Central memory CD4-positive, alpha-beta T cell (primary cell): Measurements from ENCODE around the gene NEDD9.
A peak's percentile ranks its signal among the peaks of the same experiment; 100 is the strongest.

Source experiments
- DNase-seq: peaks from one replicate; pipeline ENCODE4 v3.0.0; 2022
- total RNA-seq, 3 experiments: gene quantifications; one replicate each; lab custom pipeline; 2026; lab: John Stamatoyannopoulos, UW

Gene NEDD9, protein sequence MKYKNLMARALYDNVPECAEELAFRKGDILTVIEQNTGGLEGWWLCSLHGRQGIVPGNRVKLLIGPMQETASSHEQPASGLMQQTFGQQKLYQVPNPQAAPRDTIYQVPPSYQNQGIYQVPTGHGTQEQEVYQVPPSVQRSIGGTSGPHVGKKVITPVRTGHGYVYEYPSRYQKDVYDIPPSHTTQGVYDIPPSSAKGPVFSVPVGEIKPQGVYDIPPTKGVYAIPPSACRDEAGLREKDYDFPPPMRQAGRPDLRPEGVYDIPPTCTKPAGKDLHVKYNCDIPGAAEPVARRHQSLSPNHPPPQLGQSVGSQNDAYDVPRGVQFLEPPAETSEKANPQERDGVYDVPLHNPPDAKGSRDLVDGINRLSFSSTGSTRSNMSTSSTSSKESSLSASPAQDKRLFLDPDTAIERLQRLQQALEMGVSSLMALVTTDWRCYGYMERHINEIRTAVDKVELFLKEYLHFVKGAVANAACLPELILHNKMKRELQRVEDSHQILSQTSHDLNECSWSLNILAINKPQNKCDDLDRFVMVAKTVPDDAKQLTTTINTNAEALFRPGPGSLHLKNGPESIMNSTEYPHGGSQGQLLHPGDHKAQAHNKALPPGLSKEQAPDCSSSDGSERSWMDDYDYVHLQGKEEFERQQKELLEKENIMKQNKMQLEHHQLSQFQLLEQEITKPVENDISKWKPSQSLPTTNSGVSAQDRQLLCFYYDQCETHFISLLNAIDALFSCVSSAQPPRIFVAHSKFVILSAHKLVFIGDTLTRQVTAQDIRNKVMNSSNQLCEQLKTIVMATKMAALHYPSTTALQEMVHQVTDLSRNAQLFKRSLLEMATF
- 42.1 to 65.5 (median 50.0) reads per million in 3 experiments for total RNA-seq

DNA sequence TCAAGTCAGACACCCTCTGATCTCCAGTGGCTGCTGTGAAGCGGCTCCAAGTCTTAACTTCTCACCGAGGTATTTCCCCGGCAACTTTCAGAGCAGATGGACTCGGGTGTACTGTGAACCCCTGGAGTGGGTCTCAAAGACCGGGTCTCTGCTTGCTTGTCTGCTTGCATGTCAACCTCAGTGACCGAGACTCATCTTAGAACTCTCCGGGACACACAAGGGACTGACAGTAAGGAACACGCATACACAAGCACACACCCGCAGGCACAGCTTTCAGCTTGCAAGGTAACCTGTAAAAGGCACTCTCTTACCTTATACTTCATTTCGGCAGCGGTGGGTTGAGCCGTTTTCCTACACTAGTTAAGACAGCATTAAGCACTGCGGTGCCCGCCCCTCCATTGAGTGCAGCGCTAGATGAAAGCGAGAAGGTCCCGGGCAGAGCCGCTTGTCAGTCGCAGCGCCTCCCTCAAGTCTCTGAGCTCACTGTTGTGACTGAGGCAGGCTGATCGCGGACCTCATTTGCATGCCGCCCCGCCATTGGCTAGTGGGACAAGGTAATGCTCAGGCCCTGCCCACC, at the start of gene NEDD9:
Gene NEDD9 (minus strand): TSS at position 476 of the 577 bp plus-strand sequence. CDS start 153 bp downstream, at position 323.
- DNase-seq, result peak; percentile 95

- no peak for DNase-seq
Measured at GRCh38 chr6:11282245-11282644, 49.8 kb upstream of the NEDD9 start.

- no peak for DNase-seq
Measured at GRCh38 chr6:11280394-11280793, 47.9 kb upstream of the NEDD9 start.

DNA sequence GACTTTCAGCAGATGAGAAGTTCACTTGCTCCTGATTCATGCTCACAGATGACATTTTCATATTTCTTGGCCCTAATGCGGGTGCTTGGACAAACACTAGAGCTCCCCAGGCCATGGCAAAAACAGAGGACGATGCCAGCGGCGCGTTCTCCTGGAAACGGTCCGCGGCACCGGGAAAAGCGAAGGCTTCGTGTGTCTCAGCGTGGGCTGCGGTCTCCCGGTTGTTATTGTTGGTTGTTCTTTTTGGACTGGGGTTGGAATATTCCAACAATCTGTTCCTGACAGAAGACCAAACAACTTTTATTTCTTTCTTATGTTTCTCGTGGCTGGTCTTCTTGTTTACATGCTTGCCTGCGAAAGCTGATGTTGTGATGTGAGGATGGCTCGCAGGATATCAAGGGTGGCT, 46.8 kb upstream of the NEDD9 start:
- DNase-seq, result no peak

- no peak for DNase-seq
Measured at GRCh38 chr6:11278207-11278559, 45.7 kb upstream of the NEDD9 start.

DNA sequence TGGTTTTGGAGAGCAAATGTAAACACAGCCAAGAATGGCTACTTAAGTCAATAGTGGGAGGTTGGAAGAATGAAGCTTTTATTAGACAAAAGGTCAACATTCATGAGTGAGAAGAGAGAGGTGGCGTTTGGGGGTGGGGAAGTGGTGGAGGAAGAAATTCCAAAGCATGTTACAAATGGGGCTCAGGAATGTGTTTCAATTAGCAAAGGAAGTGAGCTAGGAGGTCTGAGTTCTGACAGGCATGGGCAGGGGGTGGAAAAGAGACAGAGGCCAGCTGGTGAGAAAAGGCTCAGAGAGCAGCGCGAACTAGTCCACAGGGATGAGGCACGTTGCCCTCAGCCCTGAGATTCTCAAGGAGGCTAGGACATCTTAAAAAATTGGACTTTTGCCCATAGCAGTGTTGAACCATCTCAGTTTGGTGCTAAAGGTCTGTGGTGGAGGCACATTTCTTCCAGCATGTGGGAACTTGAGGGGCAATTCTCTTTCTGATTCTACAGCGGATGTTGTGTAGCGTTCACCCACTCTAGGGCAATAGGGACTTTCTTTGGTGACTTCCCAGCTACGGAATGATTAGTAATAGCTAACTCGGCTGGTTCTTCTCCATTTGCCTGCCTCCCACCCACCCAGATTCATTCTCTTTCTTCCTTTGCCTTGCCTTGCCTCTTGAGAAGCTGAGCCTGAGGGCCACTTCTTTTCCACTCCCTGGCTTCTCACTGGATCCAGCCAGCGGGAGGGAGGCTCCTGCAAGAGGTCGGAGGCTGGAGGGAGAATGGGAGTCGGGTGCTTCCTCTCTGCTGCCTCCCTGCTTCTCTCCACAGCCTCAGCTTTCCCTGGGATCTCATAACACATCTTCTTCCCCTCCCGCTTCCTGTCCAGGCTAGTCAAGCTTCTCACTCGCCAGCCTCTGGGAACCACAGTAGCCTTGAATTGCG, 45.1 kb upstream of the NEDD9 start:
- no peak for DNase-seq

GRCh38 chr6:11276911-11277274, 44.4 kb upstream of the NEDD9 start:
- no peak for DNase-seq

DNA sequence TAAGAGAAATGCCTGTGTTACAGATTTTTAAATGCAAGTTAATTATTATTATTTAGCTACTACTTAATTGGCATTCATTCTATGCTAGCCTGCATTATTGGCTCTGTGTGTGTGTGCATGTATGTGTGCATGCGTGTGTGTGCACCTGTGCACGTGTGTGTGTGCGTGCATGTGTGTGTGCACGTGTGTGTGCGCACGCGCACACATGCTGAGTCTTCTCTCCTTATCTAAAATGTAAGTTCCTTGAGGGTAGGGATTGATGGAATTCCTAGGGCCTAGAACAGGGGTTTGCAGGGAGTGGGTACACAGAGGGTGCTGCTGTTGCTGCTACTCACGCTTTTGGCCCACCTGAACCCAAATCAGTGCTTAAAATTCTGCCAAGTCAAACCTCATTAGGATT, 43.8 kb upstream of the NEDD9 start:
- no peak for DNase-seq

DNA sequence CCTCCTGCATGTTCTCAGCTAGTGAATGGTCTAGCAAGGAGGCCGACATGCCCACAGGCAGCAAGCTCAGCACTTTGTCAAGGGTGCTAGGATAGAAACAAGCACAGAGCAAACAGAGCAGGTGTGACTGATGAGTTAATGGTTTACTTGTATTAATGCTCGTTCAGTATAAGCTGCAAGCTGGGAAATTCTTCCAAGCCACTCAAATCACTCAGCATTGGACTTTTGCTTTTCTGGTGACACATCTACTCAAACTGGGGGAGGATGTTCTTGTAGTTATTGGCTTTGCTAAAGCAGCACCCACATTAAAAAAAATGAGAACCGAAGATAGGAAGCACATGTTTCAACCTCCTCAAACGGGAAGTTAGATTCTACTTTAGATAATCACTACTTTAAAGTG, 43.1 kb upstream of the NEDD9 start:
- DNase-seq, result peak; percentile 42

GRCh38 chr6:11273406-11274065, 41.1 kb upstream of the NEDD9 start:
- DNase-seq, result no peak

DNA sequence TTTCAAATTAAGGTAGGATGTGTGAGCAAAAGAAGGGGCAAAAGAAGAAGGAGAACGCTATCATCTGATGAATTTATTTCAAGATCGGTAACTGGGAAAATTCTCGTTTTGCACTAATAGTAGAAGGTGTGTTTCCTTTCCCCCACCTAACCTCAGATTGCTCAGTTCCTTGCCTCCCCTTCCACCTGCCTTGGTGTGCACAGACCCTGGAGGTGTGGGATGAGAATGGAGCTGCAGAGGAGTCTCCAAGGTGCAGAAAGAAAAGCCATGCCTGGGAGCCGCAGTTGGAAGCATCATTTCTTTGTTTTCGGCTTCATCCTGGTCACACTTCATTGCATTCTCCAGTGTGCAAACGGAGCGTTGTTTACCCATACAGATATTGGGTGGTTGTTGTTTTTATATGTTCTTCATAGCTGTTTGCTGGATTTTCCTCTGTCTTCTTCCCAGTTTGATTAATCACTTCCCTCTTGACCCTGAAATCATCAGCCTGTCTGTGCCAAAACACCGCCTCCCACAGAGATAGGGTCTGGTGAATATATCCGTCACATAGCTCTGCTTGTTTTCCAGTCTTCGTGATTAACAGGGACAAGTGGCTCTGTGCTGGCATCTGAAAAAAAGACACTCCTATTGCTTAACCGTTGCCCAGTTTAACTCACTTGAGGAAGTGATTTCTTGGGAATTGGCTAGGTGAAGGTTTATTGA, 40.2 kb upstream of the NEDD9 start:
- DNase-seq, result no peak

DNA sequence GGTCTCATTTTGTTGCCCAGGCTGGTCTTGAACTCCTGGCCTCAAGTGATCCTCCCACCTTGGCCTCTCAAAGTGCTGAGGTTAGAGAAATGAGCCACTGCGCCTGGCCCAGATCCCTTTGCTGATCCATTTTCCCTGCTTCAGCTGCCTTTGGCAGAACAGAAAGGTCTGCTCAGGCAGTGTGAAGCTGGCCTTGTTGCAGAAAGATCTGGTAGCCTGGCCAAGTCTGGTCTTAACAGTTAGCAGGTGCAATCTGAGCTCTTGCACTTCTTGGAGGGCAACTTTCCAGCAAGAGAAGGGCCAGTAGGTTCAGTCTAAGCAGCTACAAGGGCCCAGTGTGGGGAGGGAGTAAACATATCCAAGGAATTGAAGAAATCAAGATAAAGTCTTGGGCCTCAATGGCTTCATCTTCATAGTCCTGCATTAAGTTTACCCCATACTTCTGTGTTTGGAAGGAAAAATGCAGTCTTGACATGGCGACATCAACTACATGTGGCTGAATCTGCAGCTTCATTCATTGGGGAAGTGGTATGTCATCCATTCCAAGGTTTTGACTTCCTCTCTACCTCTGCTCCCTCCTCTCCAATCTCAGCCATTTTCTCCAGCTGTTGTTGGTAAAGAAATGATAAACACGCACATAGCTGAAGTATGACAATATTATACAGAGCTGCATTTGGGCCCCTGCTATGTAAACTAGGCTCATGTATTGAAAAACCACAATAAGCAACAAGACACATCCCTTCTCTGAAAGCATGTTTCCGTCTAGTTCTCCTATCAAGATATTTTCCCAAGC, 39.0 kb upstream of the NEDD9 start:
- no peak for DNase-seq

- DNase-seq, result no peak
Measured at GRCh38 chr6:11270030-11271027, 37.9 kb upstream of the NEDD9 start.

GRCh38 chr6:11268978-11269377, 36.5 kb upstream of the NEDD9 start:
- no peak for DNase-seq

DNA sequence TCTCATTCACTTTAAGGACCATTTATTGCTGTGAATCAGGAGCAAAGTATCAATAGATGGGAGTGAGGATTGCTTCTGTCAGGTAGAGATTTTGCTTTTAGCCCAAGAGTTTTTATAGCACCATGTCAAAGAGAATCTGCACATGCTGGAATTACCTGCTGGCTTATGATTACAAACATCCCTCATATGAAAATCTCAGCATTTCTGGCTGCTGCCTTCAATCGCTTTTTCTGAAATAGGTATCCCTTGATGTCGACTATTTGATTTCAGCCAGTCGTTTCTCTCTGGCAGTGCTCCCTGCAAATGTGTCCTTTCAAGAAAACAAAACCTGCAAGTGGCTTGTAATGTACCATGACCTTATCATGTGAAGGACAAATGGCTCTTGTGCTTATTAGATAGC, 34.5 kb upstream of the NEDD9 start:
- no peak for DNase-seq

DNA sequence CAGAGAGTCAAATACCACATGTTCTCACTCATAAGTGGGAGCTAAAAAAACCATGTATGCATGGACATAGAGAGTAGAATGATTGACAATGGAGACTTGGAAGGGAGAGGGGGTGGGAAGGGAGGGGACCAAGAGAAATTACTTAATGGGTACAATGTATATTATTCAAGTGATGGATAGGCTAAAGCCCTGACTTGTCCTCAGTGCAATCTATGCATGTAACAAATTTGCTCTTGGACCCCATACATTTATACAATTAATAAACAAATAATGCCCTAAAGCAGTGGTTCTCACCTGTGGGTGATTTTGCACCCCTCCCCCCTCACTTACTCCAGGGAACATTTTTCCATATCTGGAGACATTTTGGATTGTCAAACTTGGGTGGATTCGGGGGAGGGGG, 33.5 kb upstream of the NEDD9 start:
- DNase-seq, result no peak

- DNase-seq, result no peak
Measured at GRCh38 chr6:11264100-11264499, 31.6 kb upstream of the NEDD9 start.

- DNase-seq, result no peak
Measured at GRCh38 chr6:11263291-11263775, 30.9 kb upstream of the NEDD9 start.

GRCh38 chr6:11262242-11262641, 29.8 kb upstream of the NEDD9 start:
- DNase-seq, result no peak
